ENCODE measurements around the gene TSHZ2. TPM values are rescaled to one million over a fixed set of nuclear protein-coding genes. Genes with fewer than 3 reads are reported as not detected.

TSHZ2 gene
- total and polyA plus RNA-seq, 2 experiments from 2014 or later: 1.1 to 5.2 TPM

- no peaks in the 10 kb centered on the region for H4K20me1 ChIP-seq (ENCODE audit: insufficient read depth, poor library complexity, severe bottlenecking)
- no peak overlapping the region for H3K27ac ChIP-seq
- H3K4me3 ChIP-seq: no peak overlapping the region
- no peaks in the 10 kb centered on the region for H3K9me3 ChIP-seq (ENCODE audit: low read depth)
- TF ChIP-seq EZH2 (IDR thresholded peaks at IDR 0.05; ENCODE audit: borderline replicate concordance): no peak
- TF ChIP-seq, protein P1, sequence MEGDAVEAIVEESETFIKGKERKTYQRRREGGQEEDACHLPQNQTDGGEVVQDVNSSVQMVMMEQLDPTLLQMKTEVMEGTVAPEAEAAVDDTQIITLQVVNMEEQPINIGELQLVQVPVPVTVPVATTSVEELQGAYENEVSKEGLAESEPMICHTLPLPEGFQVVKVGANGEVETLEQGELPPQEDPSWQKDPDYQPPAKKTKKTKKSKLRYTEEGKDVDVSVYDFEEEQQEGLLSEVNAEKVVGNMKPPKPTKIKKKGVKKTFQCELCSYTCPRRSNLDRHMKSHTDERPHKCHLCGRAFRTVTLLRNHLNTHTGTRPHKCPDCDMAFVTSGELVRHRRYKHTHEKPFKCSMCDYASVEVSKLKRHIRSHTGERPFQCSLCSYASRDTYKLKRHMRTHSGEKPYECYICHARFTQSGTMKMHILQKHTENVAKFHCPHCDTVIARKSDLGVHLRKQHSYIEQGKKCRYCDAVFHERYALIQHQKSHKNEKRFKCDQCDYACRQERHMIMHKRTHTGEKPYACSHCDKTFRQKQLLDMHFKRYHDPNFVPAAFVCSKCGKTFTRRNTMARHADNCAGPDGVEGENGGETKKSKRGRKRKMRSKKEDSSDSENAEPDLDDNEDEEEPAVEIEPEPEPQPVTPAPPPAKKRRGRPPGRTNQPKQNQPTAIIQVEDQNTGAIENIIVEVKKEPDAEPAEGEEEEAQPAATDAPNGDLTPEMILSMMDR (IDR thresholded peaks at IDR 0.05; ENCODE audit: poor library complexity): no peak
- TF ChIP-seq EZH2phosphoT487 (IDR thresholded peaks at IDR 0.05; ENCODE audit: low read depth, severe bottlenecking, unreplicated experiment): no peak
- H3K79me2 ChIP-seq: peaks cover 3% of the 10 kb centered on the region
- no peaks in the 10 kb centered on the region for H3K4me1 ChIP-seq (ENCODE audit: insufficient read depth)
- H3K9me2 ChIP-seq (replicated peaks; ENCODE audit: insufficient read depth): no peaks in the 10 kb centered on the region
- H3K27me3 ChIP-seq: no peaks in the 10 kb centered on the region
- H3K4me2 ChIP-seq: no peak overlapping the region
- WGBS (ENCODE audit: low lambda C conversion rate, missing lambda C conversion rate): 90% methylated on average over 6 of the region's 6 CpGs
- no peak overlapping the region for H2AFZ ChIP-seq
- DNase-seq (ENCODE audit: low spot score): no peak
- H3K36me3 ChIP-seq (replicated peaks; ENCODE audit: insufficient read depth, low read depth): no peaks in the 10 kb centered on the region
These were observed 56.3 kb downstream of the TSHZ2 start for GRCh38 chr20:53028337-53029007.

DNA sequence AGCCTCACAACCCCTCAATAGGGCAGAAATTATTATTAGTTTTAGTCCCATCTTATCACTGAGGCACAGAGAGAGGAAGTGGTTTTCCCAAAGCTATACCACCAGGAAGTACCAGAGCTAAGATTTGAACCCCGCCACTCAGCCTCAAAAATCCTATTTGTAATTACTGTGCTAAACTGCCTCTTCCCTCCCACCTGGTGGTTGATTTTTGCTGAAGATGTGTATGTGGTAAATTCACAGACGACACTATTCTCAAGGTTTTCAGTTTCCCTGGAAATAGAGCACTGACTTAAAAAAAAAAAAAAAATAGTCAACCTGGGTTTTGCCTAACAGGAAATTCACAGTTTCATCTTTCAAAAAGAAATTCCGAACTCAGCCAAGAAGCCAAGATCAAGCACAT, 57.9 kb downstream of the TSHZ2 start:
- Histone ChIP-seq H3K79me2 (no peaks in the 10 kb centered on the region), H3K9me3 (ENCODE audit: low read depth) (no peaks in the 10 kb centered on the region), H3K9me2 (replicated peaks; ENCODE audit: insufficient read depth) (no peaks in the 10 kb centered on the region), H3K4me3 (no peak overlapping the region), H3K27me3 (no peaks in the 10 kb centered on the region), H3K4me1 (ENCODE audit: insufficient read depth) (no peaks in the 10 kb centered on the region), H4K20me1 (ENCODE audit: insufficient read depth, poor library complexity, severe bottlenecking) (no peaks in the 10 kb centered on the region), H3K27ac (no peak overlapping the region), H3K4me2 (no peak overlapping the region), H3K36me3 (replicated peaks; ENCODE audit: insufficient read depth, low read depth) (no peaks in the 10 kb centered on the region), H2AFZ (no peak overlapping the region)
- no peak for TF ChIP-seq EZH2phosphoT487 (IDR thresholded peaks at IDR 0.05; ENCODE audit: low read depth, severe bottlenecking, unreplicated experiment)
- TF ChIP-seq, protein P1 (IDR thresholded peaks at IDR 0.05; ENCODE audit: poor library complexity): no peak
- TF ChIP-seq EZH2 (IDR thresholded peaks at IDR 0.05; ENCODE audit: borderline replicate concordance): no peak
- 58% methylated on average over 3 of the region's 3 CpGs for WGBS (ENCODE audit: low lambda C conversion rate, missing lambda C conversion rate)
- no peak for DNase-seq (ENCODE audit: low spot score)

- no peaks in the 10 kb centered on the region for H3K36me3 ChIP-seq (replicated peaks; ENCODE audit: insufficient read depth, low read depth)
- no peaks in the 10 kb centered on the region for H3K9me3 ChIP-seq (ENCODE audit: low read depth)
- no peaks in the 10 kb centered on the region for H3K4me1 ChIP-seq (ENCODE audit: insufficient read depth)
- WGBS (ENCODE audit: low lambda C conversion rate, missing lambda C conversion rate): 85% methylated on average over 11 of the region's 11 CpGs
- H3K79me2 ChIP-seq: peaks cover 2% of the 10 kb centered on the region
- H4K20me1 ChIP-seq (ENCODE audit: insufficient read depth, poor library complexity, severe bottlenecking): no peaks in the 10 kb centered on the region
- H3K4me3 ChIP-seq: no peak overlapping the region
- DNase-seq (ENCODE audit: low spot score): no peak
- H3K27me3 ChIP-seq: no peaks in the 10 kb centered on the region
- no peaks in the 10 kb centered on the region for H3K9me2 ChIP-seq (replicated peaks; ENCODE audit: insufficient read depth)
- no peak overlapping the region for H3K4me2 ChIP-seq
- TF ChIP-seq EZH2 (IDR thresholded peaks at IDR 0.05; ENCODE audit: borderline replicate concordance): no peak
- no peak for TF ChIP-seq EZH2phosphoT487 (IDR thresholded peaks at IDR 0.05; ENCODE audit: low read depth, severe bottlenecking, unreplicated experiment)
- TF ChIP-seq, protein P1 (IDR thresholded peaks at IDR 0.05; ENCODE audit: poor library complexity): no peak
- no peak overlapping the region for H3K27ac ChIP-seq
- no peak overlapping the region for H2AFZ ChIP-seq
These were observed 59.9 kb downstream of the TSHZ2 start for GRCh38 chr20:53032046-53032445.
